Astrocyte of the cerebellum (primary cell): ENCODE data around the gene DOCK4.

Source experiments
- DNase-seq: peaks from one replicate; pipeline ENCODE4 v3.0.0-alpha.2; 2011; ENCODE audit warnings: low read depth
- H3K4me3 ChIP-seq: 2 replicates; pipeline ENCODE4 v1.5.1; 2011; ENCODE audit warnings: mild to moderate bottlenecking, low read depth, low read length, moderate library complexity
- in situ Hi-C: cut with HindIII; loops from 2 replicates; pipeline ENCODE4 v1.10.0; 2017; ENCODE audit warnings: low sequenced_read_pairs
- TF ChIP-seq, protein P1 (sequence below): IDR thresholded peaks from 2 replicates; pipeline ENCODE4 v1.5.1; 2012; ENCODE audit warnings: low read length, low read depth, moderate library complexity, mild to moderate bottlenecking; ENCODE audit errors: missing control alignments

Gene DOCK4

DNA sequence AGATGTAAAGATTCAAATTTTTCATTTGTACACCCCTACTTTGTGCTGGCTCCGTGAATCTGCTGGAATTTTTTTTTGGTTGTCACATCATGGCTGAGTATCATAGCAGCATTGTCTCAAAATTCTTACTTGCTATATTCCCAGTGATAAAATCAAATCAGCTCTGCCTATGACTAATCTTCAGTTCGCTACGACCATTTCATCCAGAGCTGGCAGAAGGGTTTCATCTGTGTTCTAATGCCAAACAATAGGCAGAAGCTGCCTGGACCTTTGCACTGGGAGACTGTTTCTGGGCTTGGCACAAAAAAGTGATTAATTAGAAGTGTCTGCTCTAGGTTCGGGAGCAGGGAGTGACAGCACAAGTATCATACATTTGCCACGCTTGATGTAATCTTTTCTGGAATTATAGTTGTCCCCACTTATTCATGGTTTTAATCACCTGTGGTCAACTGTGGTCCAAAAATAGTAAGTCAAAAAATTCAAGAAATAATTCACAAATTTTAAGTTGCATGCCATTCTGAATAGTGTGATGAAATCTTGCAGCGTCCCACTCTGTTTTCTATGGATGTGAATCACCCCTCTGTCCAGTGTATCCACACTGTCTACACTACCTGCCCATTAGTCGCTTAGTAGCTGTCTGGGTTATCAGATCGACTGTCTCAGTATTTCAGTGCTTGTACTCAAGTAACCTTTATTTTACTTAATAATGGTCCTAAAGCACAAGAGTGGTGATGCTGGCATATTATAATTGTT lies 523.4 kb downstream of the DOCK4 start:
- TF ChIP-seq, protein P1, sequence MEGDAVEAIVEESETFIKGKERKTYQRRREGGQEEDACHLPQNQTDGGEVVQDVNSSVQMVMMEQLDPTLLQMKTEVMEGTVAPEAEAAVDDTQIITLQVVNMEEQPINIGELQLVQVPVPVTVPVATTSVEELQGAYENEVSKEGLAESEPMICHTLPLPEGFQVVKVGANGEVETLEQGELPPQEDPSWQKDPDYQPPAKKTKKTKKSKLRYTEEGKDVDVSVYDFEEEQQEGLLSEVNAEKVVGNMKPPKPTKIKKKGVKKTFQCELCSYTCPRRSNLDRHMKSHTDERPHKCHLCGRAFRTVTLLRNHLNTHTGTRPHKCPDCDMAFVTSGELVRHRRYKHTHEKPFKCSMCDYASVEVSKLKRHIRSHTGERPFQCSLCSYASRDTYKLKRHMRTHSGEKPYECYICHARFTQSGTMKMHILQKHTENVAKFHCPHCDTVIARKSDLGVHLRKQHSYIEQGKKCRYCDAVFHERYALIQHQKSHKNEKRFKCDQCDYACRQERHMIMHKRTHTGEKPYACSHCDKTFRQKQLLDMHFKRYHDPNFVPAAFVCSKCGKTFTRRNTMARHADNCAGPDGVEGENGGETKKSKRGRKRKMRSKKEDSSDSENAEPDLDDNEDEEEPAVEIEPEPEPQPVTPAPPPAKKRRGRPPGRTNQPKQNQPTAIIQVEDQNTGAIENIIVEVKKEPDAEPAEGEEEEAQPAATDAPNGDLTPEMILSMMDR, result no peak
- in situ Hi-C loops, result no loop called here
- no peak for DNase-seq
- H3K4me3 ChIP-seq, result no peak overlapping the region

GRCh38 chr7:111681242-111681641 lies 525.0 kb downstream of the DOCK4 start:
- TF ChIP-seq, protein P1, result no peak
- in situ Hi-C loops, result no loop called here
- H3K4me3 ChIP-seq, result no peak overlapping the region
- no peak for DNase-seq

- DNase-seq, result no peak
- TF ChIP-seq, protein P1, result no peak
- in situ Hi-C loops, result no loop called here
- no peak overlapping the region for H3K4me3 ChIP-seq
Observed at GRCh38 chr7:111678986-111679385, 527.2 kb downstream of the DOCK4 start.

- no peak for DNase-seq
Observed at GRCh38 chr7:111678281-111678680, 527.9 kb downstream of the DOCK4 start.

GRCh38 chr7:111677848-111678247 lies 528.4 kb downstream of the DOCK4 start:
- no peak overlapping the region for H3K4me3 ChIP-seq
- no peak for DNase-seq
- in situ Hi-C loops, result no loop called here
- TF ChIP-seq, protein P1, result no peak

More at GRCh38 chr7:111678281-111678680, 527.9 kb downstream of the DOCK4 start:
- TF ChIP-seq, protein P1, result no peak
- H3K4me3 ChIP-seq, result no peak overlapping the region
- in situ Hi-C loops, result no loop called here

DNA sequence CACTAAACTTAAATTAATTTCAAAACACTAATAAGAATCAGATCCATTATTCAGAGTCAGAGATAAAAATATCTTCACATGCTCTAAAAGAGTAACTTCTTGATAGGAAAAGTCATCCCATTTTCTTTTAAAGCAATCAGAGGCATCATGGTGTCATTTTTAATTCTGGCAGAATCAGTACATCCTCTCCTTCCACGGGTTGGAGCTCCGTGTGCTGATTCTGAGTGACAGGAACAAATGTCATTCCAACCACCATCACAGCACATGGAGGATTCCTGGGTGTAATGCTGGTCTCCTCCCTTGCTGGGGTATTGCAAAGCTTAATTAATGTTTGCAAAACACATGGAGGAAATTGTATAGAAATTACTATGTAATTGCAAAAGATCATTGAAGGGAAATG lies 529.4 kb downstream of the DOCK4 start:
- no peak overlapping the region for H3K4me3 ChIP-seq
- TF ChIP-seq, protein P1, result no peak
- in situ Hi-C loops, result no loop called here
- DNase-seq, result no peak
